Caco-2 (cell line): Measurements from ENCODE around the gene TSPAN17. TPM values are rescaled to one million over a fixed set of nuclear protein-coding genes. Genes with fewer than 3 reads are reported as not detected.

Experiments
- BruUV-seq: library from RNA; stranded (reverse); fragments of 400-500 nt; replicated peaks from 2 replicates; lab custom pipeline; 2021; lab: Mats Ljungman, UMichigan
- CTCF ChIA-PET: fragments of 300-600 bp; sonication (Branson Sonifier 250); formaldehyde crosslinking; loops from one replicate; lab custom pipeline; 2022; ENCODE audit warnings: antibody characterized with exemption; lab: Charles Lee
- POLR2A ChIA-PET: fragments of 300-600 bp; sonication (Branson Sonifier 250); formaldehyde crosslinking; loops from one replicate; lab custom pipeline; 2022; ENCODE audit warnings: antibody characterized with exemption; lab: Charles Lee
- DNase-seq, 2 experiments: peaks; one replicate each; pipeline versions ENCODE4 v3.0.0 to v3.0.0-alpha.2; 2020 to 2022
- H3K27me3 ChIP-seq: replicated peaks from 2 replicates; pipeline ENCODE4 v1.6.0; 2011; ENCODE audit warnings: low read length; ENCODE audit not compliant: control insufficient read depth, insufficient read depth
- H3K36me3 ChIP-seq: 2 replicates; pipeline ENCODE4 v1.5.1; 2011; ENCODE audit warnings: low read length; ENCODE audit not compliant: control insufficient read depth, insufficient read depth
- H3K4me1 ChIP-seq: fragments of 250-450 bp; sonication (Bioruptor Pico); 2 replicates; pipeline ENCODE4 v1.5.1; 2020; ENCODE audit warnings: mild to moderate bottlenecking
- H3K4me3 ChIP-seq: 2 replicates; pipeline ENCODE4 v1.5.1; 2011; ENCODE audit warnings: low read depth, mild to moderate bottlenecking, control low read depth, low read length
- H3K9me3 ChIP-seq: fragments of 250-450 bp; sonication (Bioruptor Pico); 2 replicates; pipeline ENCODE4 v1.5.1; 2020; ENCODE audit warnings: mild to moderate bottlenecking, moderate library complexity
- H3K27ac Mint-ChIP-seq: one replicate; pipeline ENCODE4 v1.8.0; 2022; ENCODE audit warnings: mixed read lengths; ENCODE audit not compliant: unreplicated experiment
- H3K27me3 Mint-ChIP-seq: one replicate; pipeline ENCODE4 v1.8.0; 2022; ENCODE audit warnings: mixed read lengths; ENCODE audit not compliant: insufficient read depth, unreplicated experiment
- H3K36me3 Mint-ChIP-seq: one replicate; pipeline ENCODE4 v1.8.0; 2022; ENCODE audit warnings: mild to moderate bottlenecking, mixed read lengths; ENCODE audit not compliant: insufficient read depth, unreplicated experiment
- H3K4me1 Mint-ChIP-seq: one replicate; pipeline ENCODE4 v1.8.0; 2022; ENCODE audit warnings: low read depth, mixed read lengths; ENCODE audit not compliant: unreplicated experiment
- H3K4me3 Mint-ChIP-seq: one replicate; pipeline ENCODE4 v1.8.0; 2022; ENCODE audit warnings: mild to moderate bottlenecking, moderate library complexity, mixed read lengths; ENCODE audit not compliant: unreplicated experiment
- H3K9me3 Mint-ChIP-seq: one replicate; pipeline ENCODE4 v1.8.0; 2022; ENCODE audit warnings: mixed read lengths; ENCODE audit not compliant: unreplicated experiment
- intact Hi-C: fragments of 100-400 bp; cut with micrococcal nuclease; formaldehyde crosslinking; loops from one replicate; pipeline ENCODE4 v1.10.0; 2022; ENCODE audit not compliant: unreplicated experiment
- total RNA-seq: library from RNA; stranded (reverse); gene quantifications from 2 replicates; pipeline ENCODE4 v1.2.3, GENCODE V29; 2022
- TF ChIP-seq, protein P1 (sequence below), 2 experiments: fragments of 200-600 bp in 1 of 2; IDR thresholded peaks; 1 replicate in 1 of 2; 2 replicates in 1 of 2; pipeline versions ENCODE4 v1.5.1 to v1.8.0; 2011 to 2022; ENCODE audit warnings: antibody characterized with exemption in 1 of 2, control low read depth in 1 of 2, inconsistent platforms in 1 of 2, low read depth in 1 of 2, low read length in 1 of 2, mild to moderate bottlenecking in 1 of 2, moderate library complexity in 1 of 2; ENCODE audit not compliant: insufficient read depth in 1 of 2, severe bottlenecking in 1 of 2, unreplicated experiment in 1 of 2

TSPAN17 gene
- total RNA-seq, 1 experiment from 2014 or later = 20.5 TPM

DNA sequence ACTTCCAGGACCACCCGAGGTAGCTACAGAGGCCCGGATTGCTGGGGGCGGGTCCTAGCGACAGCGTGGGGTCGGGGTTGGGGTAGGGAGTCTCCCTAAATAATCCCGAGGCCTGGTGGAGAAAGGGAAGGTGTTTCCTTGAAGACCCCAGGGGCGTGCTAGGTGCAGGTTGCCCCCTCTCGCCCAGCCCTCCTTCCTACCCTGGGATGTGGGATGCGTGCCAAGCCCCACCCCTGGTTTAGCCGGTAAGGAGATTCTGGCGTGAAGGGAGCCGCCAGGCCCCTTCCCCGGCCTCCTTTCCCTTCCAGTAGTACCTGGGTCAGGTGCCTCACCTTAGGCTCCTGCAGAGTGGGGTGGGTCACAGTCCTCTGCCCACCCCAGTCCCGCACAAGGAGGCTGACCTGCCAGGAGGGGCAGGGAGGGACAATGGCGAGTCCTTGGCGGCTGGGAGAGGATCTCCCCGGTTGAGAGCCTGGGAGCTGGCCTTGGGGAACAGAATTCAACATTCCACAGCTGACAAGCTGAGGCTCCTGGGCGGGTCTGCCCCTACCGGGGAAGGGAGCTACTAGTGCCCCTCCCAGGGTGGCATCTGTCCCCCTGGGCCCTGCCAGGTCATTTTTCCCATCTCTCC lies 674 bp downstream of the TSPAN17 start:
- Mint-ChIP-seq H3K4me1 (no peaks in the 10 kb centered on the region), H3K36me3 (peaks cover 4% of the 10 kb centered on the region), H3K27ac (no peak overlapping the region), H3K4me3 (peak overlapping the region; percentile 71), H3K9me3 (no peaks in the 10 kb centered on the region), H3K27me3 (no peaks in the 10 kb centered on the region)
- Histone ChIP-seq H3K36me3 (no peaks in the 10 kb centered on the region), H3K9me3 (no peaks in the 10 kb centered on the region), H3K27me3 (no peaks in the 10 kb centered on the region), H3K4me1 (peaks cover 10% of the 10 kb centered on the region), H3K4me3 (peak overlapping the region; percentile 72)
- intact Hi-C loops = loop anchor here (2.0 kb wide), 1 partner anchor 69 kb away; no protein-coding TSS in a partner anchor
- CTCF ChIA-PET = interaction anchor here (0.6 to 1.4 kb wide), 5 partner anchors 10 to 930 kb away, joined by 3 to 8 read pairs (median 4); partner anchors contain the start of gene GRK6
- peak in 1 of 2 experiments; percentile 21 for DNase-seq
- BruUV-seq = no TSS peak
- TF ChIP-seq, protein P1, sequence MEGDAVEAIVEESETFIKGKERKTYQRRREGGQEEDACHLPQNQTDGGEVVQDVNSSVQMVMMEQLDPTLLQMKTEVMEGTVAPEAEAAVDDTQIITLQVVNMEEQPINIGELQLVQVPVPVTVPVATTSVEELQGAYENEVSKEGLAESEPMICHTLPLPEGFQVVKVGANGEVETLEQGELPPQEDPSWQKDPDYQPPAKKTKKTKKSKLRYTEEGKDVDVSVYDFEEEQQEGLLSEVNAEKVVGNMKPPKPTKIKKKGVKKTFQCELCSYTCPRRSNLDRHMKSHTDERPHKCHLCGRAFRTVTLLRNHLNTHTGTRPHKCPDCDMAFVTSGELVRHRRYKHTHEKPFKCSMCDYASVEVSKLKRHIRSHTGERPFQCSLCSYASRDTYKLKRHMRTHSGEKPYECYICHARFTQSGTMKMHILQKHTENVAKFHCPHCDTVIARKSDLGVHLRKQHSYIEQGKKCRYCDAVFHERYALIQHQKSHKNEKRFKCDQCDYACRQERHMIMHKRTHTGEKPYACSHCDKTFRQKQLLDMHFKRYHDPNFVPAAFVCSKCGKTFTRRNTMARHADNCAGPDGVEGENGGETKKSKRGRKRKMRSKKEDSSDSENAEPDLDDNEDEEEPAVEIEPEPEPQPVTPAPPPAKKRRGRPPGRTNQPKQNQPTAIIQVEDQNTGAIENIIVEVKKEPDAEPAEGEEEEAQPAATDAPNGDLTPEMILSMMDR (IDR thresholded peaks at IDR 0.05; ENCODE audit: insufficient read depth in 1 of 2, low read depth in 1 of 2, low read length in 1 of 2, severe bottlenecking in 1 of 2, unreplicated experiment in 1 of 2) = no peak
- POLR2A ChIA-PET = interaction anchor here (0.6 kb wide), 2 partner anchors 8 to 144 kb away, joined by 3 to 10 read pairs; no protein-coding TSS in a partner anchor

DNA sequence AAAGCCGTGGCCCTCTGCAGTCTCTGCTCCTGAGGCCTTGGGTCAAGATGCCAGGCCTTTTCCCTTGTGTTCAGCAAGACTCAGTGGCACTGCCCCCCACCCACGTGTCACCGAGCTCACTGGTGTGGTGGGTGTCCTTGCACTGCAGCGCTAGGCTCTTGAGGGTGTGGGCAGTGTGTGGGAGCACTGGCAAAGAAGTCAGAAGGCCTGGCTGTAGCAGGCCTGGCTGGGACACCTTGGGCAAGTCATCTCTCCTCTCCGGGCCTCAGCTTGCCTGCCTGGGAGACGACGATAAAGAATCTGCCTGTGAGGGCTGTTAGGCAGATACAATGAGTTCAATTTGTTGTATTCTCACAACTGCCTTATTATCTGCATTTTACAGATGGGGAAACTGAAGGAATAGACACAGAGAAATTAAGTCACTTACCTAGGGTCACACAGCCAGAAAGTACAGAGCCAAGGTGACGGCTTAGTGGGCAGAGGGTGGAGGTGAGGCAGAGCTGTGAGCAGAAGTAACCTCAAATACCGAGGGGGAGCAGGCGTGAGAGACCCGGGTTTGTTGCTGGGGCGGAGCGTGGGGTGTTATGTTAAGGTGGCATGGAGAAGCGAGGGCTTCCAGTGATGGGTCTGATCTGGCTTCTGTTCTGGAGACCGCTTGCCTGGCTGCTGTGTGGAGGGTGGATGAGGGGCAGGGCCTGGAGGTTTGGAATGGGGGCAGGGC lies 1.4 kb downstream of the TSPAN17 start:
- ChIA-PET POLR2A (no interaction called here), CTCF (interaction anchor here (1.4 kb wide), 1 partner anchor 12 kb away, joined by 3 read pairs; no protein-coding TSS in a partner anchor)
- H3K27me3 Mint-ChIP-seq = no peaks in the 10 kb centered on the region
- Histone ChIP-seq H3K4me3 (no peak overlapping the region), H3K36me3 (no peaks in the 10 kb centered on the region), H3K4me1 (peaks cover 10% of the 10 kb centered on the region), H3K9me3 (no peaks in the 10 kb centered on the region), H3K27me3 (no peaks in the 10 kb centered on the region)
- TF ChIP-seq, protein P1 (IDR thresholded peaks at IDR 0.05; ENCODE audit: insufficient read depth in 1 of 2, low read depth in 1 of 2, low read length in 1 of 2, severe bottlenecking in 1 of 2, unreplicated experiment in 1 of 2) = no peak
- DNase-seq = no peak
- peak overlapping the region; percentile 71 for H3K4me3 Mint-ChIP-seq
- no peaks in the 10 kb centered on the region for H3K9me3 Mint-ChIP-seq
- TSS peak; percentile 27 for BruUV-seq
- H3K4me1 Mint-ChIP-seq = no peaks in the 10 kb centered on the region
- intact Hi-C loops = no loop called here
- peaks cover 4% of the 10 kb centered on the region for H3K36me3 Mint-ChIP-seq
- no peak overlapping the region for H3K27ac Mint-ChIP-seq

DNA sequence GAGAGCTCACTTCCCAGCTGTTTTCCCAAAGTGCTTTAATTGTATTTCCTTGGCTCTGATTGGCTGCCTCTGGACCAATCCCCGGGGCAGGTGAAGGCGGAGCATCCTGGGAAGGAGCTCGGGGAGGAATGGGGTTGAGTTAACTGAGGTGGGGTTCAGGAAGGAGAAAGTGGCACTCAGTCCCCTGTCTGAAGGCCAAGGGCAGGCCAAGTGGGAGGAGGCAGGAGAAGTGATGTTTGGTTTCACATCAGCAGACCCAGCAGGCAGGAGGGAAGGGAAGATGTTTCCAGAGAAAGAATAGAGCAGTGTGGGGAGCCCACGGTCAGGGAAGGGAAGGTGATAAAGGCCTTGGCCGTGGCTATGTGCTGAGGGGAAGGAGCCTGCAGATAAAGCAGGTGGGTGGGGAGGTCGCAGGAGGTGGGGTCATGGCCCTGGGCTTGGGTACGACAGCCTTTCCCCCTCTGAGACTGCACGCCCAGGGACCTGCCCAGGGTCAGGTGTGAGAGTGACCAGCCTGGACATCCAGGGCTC lies 3.1 kb downstream of the TSPAN17 start:
- TF ChIP-seq, protein P1 (IDR thresholded peaks at IDR 0.05; ENCODE audit: insufficient read depth in 1 of 2, low read depth in 1 of 2, low read length in 1 of 2, severe bottlenecking in 1 of 2, unreplicated experiment in 1 of 2) = no peak
- no peaks in the 10 kb centered on the region; the same call in 1 of the 2 replicates for H3K36me3 ChIP-seq
- Mint-ChIP-seq H3K9me3 (no peaks in the 10 kb centered on the region), H3K4me3 (no peak overlapping the region), H3K27ac (no peak overlapping the region), H3K4me1 (no peaks in the 10 kb centered on the region), H3K36me3 (peaks cover 4% of the 10 kb centered on the region), H3K27me3 (no peaks in the 10 kb centered on the region)
- peaks cover 10% of the 10 kb centered on the region for H3K4me1 ChIP-seq
- no peak for DNase-seq
- no peak overlapping the region for H3K4me3 ChIP-seq
- intact Hi-C loops = no loop called here
- no peaks in the 10 kb centered on the region for H3K27me3 ChIP-seq
- ChIA-PET CTCF (interaction anchor here (1.9 kb wide), 1 partner anchor 10 kb away, joined by 9 read pairs; no protein-coding TSS in a partner anchor), POLR2A (no interaction called here)
- no peaks in the 10 kb centered on the region for H3K9me3 ChIP-seq
- no TSS peak for BruUV-seq
